D721Med (cell line): Measurements from ENCODE around the gene DCTN2.
"Not testable (repeated sequence)": the region's sequence is repeated elsewhere in the genome, so short reads cannot be mapped to it uniquely, and the experiment has no call there.

Experiments
- DNase-seq: peaks from one replicate; pipeline ENCODE4 v3.0.0; 2011; ENCODE audit warnings: low spot score; ENCODE audit not compliant: insufficient read length
- FAIRE-seq: peaks from 2 replicates; lab custom pipeline; 2011; peaks lifted over from hg19 to GRCh38; lab: Jason Lieb, UNC
- TF ChIP-seq, protein P1 (sequence below): IDR thresholded peaks from 2 replicates; pipeline ENCODE4 v1.5.1; 2012; ENCODE audit warnings: mild to moderate bottlenecking, control low read depth; ENCODE audit not compliant: insufficient read depth; ENCODE audit errors: missing control alignments

Gene DCTN2

DNA sequence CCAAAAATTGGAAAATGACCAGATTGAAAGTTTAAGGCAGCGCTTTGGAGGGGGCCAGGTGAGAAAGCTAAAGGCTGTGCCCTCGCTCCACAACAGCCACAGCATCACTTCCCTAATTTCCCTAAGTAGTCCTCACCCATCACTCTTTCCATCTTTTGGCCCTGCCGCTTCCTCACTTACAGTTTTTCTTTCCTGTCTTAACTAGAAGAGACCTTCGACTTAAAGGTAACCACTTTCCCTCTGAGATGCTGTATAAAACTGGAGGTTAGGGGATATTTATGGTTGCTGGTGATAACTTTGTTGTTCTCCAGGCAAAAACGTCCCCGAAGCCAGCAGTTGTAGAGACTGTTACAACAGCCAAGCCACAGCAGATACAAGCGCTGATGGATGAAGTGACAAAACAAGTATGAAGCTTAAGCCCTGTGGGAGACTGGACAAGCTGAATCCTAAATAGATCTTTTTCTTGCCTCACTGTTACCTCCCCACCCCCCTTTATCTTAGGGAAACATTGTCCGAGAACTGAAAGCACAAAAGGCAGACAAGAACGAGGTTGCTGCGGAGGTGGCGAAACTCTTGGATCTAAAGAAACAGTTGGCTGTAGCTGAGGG is 31.0 kb downstream of the DCTN2 start:
- DNase-seq (no peak), FAIRE-seq (no peak)
- TF ChIP-seq, protein P1, sequence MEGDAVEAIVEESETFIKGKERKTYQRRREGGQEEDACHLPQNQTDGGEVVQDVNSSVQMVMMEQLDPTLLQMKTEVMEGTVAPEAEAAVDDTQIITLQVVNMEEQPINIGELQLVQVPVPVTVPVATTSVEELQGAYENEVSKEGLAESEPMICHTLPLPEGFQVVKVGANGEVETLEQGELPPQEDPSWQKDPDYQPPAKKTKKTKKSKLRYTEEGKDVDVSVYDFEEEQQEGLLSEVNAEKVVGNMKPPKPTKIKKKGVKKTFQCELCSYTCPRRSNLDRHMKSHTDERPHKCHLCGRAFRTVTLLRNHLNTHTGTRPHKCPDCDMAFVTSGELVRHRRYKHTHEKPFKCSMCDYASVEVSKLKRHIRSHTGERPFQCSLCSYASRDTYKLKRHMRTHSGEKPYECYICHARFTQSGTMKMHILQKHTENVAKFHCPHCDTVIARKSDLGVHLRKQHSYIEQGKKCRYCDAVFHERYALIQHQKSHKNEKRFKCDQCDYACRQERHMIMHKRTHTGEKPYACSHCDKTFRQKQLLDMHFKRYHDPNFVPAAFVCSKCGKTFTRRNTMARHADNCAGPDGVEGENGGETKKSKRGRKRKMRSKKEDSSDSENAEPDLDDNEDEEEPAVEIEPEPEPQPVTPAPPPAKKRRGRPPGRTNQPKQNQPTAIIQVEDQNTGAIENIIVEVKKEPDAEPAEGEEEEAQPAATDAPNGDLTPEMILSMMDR: no peak

DNA sequence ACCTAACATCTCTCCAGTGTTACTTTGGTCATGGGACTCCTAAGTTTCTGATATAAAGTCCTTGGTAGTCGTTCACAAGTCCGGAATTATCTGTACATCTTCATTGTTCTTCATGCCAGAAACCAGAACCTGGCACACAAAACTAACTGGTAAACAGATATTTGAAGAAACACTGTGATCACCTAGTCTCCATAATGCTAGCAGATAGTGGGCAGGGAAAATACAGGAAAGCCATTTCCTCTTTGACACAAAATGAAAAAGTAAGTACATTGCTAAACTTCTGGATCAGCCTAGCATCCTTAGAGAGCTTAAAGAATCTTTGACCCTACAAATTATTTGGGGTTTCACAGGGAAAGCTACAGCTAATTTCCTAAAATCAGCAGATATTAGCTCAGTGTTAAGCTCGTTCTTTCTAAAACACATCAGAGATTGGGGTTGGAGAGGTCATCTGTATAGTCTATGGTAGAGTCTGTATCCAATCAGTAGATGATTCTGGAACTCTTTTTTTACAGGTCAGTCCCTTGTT is 31.5 kb downstream of the DCTN2 start:
- DNase-seq (no peak), FAIRE-seq (no peak)
- TF ChIP-seq, protein P1: no peak

DNA sequence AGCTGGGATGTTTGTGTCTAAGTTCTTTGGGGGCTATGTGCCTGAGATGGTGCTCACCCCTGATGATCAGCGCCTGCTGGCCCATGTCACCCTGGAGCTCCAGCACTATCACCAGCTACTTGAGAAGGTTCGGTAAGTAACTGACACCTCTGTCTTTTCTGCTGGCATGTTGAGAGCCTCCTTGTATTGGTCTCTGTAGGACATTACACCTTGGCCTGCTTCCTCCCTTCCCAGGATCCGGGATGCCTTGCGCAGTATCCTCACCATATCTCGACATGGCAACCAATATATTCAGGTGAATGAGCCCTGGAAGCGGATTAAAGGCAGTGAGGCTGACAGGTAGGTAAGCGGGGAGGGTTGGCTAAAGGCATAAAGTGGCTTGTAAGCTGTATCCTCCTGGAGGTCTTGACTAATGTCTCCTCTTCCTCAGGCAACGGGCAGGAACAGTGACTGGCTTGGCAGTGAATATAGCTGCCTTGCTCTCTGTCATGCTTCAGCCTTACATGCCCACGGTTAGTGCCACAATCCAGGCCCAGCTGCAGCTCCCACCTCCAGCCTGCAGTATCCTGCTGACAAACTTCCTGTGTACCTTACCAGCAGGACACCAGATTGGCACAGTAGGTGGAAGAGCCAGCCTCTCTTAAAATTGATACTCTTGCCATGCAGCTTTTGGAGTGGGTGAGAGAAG is 32.1 kb downstream of the DCTN2 start:
- no peak for FAIRE-seq
- DNase-seq: no peak
- TF ChIP-seq, protein P1: no peak

DNA sequence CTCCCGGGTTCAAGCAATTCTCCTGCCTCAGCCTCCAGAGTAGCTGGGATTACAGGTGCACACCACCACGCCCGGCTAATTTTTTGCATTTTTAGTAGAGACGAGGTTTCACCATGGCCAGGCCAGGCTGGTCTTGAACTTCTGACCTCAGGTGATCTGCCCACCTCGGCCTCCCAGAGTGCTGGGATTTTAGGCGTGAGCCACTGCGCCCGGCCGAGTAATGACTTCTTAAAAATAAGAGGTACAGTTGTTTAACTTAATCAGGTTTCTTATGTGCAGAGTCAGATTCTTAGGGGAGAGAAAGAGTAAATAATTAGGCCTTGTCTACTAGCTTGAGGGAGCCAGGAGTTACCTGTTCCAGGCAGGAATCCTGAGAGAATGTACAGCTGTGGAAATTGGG is 32.7 kb downstream of the DCTN2 start:
- FAIRE-seq, DNase-seq: not testable (repeated sequence)

DNA sequence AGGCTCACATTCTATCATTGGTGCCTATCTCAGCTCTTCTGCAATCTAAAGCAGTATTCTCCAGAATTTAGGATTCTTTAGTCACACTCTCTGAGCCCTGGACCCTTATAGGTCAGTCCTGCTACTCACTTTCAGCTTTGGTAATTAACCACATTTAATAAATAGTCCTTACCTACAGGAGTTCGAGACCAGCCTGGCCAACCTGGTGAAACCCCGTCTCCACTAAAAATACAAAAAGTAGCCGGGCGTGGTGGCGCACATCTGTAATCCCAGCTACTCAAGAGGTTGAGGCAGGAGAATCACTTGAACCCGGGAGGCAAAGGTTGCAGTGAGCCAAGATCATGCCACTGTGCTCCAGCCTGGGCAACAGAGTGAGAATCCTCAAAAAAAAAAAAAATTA is 33.3 kb downstream of the DCTN2 start:
- DNase-seq, FAIRE-seq: not testable (repeated sequence)

DNA sequence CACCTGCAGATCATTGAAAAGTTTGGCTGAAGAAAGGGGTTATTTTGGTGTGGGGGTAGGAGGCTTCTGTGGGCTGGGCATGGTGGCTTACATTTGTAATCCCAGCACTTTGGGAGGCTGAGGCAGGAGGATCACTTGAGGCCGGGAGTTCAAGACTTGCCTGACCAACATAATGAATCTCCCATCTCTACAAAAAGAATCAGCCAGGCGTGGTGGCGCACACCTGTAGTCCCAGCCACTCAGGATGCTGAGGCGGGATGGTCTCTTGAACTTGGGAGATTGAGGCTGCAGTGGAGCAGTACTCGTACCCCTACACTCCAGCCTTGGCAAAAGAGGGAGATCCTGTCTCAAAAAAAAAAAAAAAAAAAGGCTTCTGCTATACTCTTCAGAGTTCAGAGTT is 33.7 kb downstream of the DCTN2 start:
- FAIRE-seq: no peak
- DNase-seq: no peak
- TF ChIP-seq, protein P1: no peak

DNA sequence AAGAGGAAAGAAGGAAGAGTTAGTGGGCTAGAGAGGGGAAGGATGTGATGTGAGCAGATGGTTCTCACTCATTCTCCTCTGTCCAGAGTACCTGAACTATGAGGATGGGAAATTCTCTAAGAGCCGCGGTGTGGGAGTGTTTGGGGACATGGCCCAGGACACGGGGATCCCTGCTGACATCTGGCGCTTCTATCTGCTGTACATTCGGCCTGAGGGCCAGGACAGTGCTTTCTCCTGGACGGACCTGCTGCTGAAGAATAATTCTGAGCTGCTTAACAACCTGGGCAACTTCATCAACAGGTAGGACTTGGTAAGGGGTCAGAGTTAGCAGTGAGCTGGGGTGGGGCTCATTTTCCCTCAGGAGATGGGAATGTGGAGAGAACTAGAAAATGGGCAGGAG is 34.3 kb downstream of the DCTN2 start:
- FAIRE-seq: no peak
- TF ChIP-seq, protein P1: no peak
- DNase-seq: no peak

DNA sequence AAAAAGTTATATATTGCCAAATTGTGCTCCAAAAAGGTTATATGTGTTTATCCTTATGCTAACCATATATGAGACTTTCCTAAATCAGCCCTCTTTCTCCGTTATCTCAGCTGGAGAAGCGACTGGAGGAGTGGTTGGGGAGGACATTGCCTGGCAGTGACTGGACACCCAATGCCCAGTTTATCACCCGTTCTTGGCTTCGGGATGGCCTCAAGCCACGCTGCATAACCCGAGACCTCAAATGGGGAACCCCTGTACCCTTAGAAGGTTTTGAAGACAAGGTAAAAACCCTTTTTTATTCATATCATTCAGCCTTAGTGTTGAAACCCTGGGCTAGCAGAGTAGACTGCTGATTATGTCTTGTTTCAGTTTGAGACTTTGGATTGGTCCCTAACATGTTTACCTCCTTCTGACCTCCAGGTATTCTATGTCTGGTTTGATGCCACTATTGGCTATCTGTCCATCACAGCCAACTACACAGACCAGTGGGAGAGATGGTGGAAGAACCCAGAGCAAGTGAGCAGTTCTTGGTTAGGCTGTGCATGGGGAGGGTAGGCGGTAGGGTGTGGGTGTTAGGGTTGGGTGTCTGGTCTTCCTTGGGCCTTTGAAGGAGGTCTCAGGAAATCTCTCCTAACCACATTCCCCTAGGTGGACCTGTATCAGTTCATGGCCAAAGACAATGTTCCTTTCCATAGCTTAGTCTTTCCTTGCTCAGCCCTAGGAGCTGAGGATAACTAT is 35.2 kb downstream of the DCTN2 start:
- TF ChIP-seq, protein P1: no peak
- DNase-seq (no peak), FAIRE-seq (no peak)
